ENCODE results near the gene SPTLC2.

DNA sequence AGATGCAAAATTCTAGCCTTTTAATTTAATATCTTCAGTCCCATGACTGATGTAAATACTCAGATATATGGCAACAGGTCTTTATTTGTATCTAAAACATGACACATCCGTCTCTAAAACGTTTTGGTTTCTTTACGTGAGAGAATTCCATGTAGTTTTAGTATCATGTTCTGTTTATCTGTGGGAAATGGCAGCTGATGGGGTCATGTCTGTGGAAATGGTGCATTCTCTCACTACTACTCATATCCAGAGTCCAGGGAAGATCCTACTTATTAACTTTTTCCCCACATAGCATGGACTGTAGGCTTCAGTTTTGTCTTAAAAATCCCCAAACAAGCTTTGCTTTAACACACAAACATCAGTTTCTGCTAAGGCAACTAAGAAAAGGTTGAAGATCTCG is 53.8 kb downstream of the SPTLC2 start:
- TF ChIP-seq, protein P1, sequence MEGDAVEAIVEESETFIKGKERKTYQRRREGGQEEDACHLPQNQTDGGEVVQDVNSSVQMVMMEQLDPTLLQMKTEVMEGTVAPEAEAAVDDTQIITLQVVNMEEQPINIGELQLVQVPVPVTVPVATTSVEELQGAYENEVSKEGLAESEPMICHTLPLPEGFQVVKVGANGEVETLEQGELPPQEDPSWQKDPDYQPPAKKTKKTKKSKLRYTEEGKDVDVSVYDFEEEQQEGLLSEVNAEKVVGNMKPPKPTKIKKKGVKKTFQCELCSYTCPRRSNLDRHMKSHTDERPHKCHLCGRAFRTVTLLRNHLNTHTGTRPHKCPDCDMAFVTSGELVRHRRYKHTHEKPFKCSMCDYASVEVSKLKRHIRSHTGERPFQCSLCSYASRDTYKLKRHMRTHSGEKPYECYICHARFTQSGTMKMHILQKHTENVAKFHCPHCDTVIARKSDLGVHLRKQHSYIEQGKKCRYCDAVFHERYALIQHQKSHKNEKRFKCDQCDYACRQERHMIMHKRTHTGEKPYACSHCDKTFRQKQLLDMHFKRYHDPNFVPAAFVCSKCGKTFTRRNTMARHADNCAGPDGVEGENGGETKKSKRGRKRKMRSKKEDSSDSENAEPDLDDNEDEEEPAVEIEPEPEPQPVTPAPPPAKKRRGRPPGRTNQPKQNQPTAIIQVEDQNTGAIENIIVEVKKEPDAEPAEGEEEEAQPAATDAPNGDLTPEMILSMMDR (IDR thresholded peaks at IDR 0.05; ENCODE audit: insufficient read depth, low read length), result no peak
- no peak for TF ChIP-seq POLR2AphosphoS5 (IDR thresholded peaks at IDR 0.05; ENCODE audit: low read depth)
- no peak for TF ChIP-seq GABPA (IDR thresholded peaks at IDR 0.05; ENCODE audit: low read depth)
- no peak for TF ChIP-seq SPI1 (IDR thresholded peaks at IDR 0.05; ENCODE audit: borderline replicate concordance, low read depth)
- TF ChIP-seq, protein P2, sequence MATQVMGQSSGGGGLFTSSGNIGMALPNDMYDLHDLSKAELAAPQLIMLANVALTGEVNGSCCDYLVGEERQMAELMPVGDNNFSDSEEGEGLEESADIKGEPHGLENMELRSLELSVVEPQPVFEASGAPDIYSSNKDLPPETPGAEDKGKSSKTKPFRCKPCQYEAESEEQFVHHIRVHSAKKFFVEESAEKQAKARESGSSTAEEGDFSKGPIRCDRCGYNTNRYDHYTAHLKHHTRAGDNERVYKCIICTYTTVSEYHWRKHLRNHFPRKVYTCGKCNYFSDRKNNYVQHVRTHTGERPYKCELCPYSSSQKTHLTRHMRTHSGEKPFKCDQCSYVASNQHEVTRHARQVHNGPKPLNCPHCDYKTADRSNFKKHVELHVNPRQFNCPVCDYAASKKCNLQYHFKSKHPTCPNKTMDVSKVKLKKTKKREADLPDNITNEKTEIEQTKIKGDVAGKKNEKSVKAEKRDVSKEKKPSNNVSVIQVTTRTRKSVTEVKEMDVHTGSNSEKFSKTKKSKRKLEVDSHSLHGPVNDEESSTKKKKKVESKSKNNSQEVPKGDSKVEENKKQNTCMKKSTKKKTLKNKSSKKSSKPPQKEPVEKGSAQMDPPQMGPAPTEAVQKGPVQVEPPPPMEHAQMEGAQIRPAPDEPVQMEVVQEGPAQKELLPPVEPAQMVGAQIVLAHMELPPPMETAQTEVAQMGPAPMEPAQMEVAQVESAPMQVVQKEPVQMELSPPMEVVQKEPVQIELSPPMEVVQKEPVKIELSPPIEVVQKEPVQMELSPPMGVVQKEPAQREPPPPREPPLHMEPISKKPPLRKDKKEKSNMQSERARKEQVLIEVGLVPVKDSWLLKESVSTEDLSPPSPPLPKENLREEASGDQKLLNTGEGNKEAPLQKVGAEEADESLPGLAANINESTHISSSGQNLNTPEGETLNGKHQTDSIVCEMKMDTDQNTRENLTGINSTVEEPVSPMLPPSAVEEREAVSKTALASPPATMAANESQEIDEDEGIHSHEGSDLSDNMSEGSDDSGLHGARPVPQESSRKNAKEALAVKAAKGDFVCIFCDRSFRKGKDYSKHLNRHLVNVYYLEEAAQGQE (IDR thresholded peaks at IDR 0.05; ENCODE audit: insufficient replicate concordance, low read depth), result no peak

All from HL-60 (cell line).